GM12878 (cell line): ENCODE measurements around the gene KIAA1586. TPM values are rescaled to one million over a fixed set of nuclear protein-coding genes. Genes with fewer than 3 reads are reported as not detected.

Experiments
- ATAC-seq: fragments of 200-7000 bp; cut with Tn5 transposase; 3 replicates; pipeline ENCODE4 v1.9.1; 2020; ENCODE audit warnings: mild to moderate bottlenecking, moderate library complexity
- BruUV-seq: library from RNA; stranded (reverse); fragments of 400-500 nt; replicated peaks from 2 replicates; lab custom pipeline; 2021; lab: Mats Ljungman, UMichigan
- CTCF ChIA-PET: fragments of 300-600 bp; sonication (Branson Sonifier 250); formaldehyde crosslinking; extraction: SDS; loops from one replicate; lab custom pipeline; 2021; ENCODE audit warnings: inconsistent platforms; lab: Yijun Ruan, JAX
- POLR2A ChIA-PET: fragments of 350-600 bp; formaldehyde crosslinking; extraction: SDS; loops from one replicate; lab custom pipeline; 2021; ENCODE audit warnings: inconsistent platforms; lab: Charles Lee
- RAD21 ChIA-PET: fragments of 300-600 bp; sonication (Branson Sonifier 250); formaldehyde crosslinking; loops from one replicate; lab custom pipeline; 2023; ENCODE audit warnings: antibody characterized with exemption; ENCODE audit not compliant: unreplicated experiment; lab: Charles Lee
- SMC1A ChIA-PET: fragments of 300-600 bp; sonication (Branson Sonifier 250); formaldehyde crosslinking; loops from one replicate; lab custom pipeline; 2023; ENCODE audit not compliant: unreplicated experiment, uncharacterized antibody; lab: Charles Lee
- DNase-seq: peaks from one replicate; pipeline ENCODE4 v3.0.0-alpha.2; 2011; ENCODE audit warnings: low read depth, low spot score
- FAIRE-seq: peaks from 3 replicates; lab custom pipeline; 2011; peaks lifted over from hg19 to GRCh38; lab: Jason Lieb, UNC
- H2AFZ ChIP-seq: 2 replicates; pipeline ENCODE4 v1.6.0; 2011; ENCODE audit warnings: low read depth, low read length, control low read depth; ENCODE audit not compliant: control insufficient read depth
- H3K27ac ChIP-seq: 2 replicates; pipeline ENCODE4 v1.5.1; 2011; ENCODE audit warnings: control low read depth; ENCODE audit not compliant: control insufficient read depth, insufficient read depth
- H3K27me3 ChIP-seq, 2 experiments: replicated peaks in 1 of 2; 2 replicates each; pipeline versions ENCODE4 v1.6.0 to v1.6.1; 2011; ENCODE audit warnings: low read length in 1 of 2; ENCODE audit not compliant: control insufficient read depth in 2 of 2, insufficient read depth in 2 of 2
- H3K36me3 ChIP-seq, 2 experiments: 2 replicates each; pipeline ENCODE4 v1.5.1; 2011; ENCODE audit warnings: low read length in 1 of 2; ENCODE audit not compliant: control insufficient read depth in 2 of 2, insufficient read depth in 2 of 2
- H3K4me1 ChIP-seq: 2 replicates; pipeline ENCODE4 v1.6.1; 2011; ENCODE audit warnings: mild to moderate bottlenecking, low read length, moderate library complexity, mixed read lengths; ENCODE audit not compliant: control insufficient read depth, insufficient read depth
- H3K4me2 ChIP-seq: 2 replicates; pipeline ENCODE4 v1.6.0; 2011; ENCODE audit warnings: control low read depth; ENCODE audit not compliant: control insufficient read depth, insufficient read depth
- H3K4me3 ChIP-seq: fragments of 200-600 bp; sonication (generic); 2 replicates; pipeline ENCODE4 v1.5.1; 2016
- H3K79me2 ChIP-seq: 2 replicates; pipeline ENCODE4 v1.6.0; 2011; ENCODE audit warnings: low read length; ENCODE audit not compliant: control insufficient read depth, insufficient read depth
- H3K9ac ChIP-seq: 2 replicates; pipeline ENCODE4 v1.8.0; 2011; ENCODE audit warnings: low read length, control low read depth, mixed read lengths; ENCODE audit not compliant: control insufficient read depth, insufficient read depth
- H3K9me3 ChIP-seq: replicated peaks from 3 replicates; pipeline ENCODE4 v1.5.1; 2011; ENCODE audit warnings: mild to moderate bottlenecking, low read length; ENCODE audit not compliant: control insufficient read depth, insufficient read depth
- H4K20me1 ChIP-seq: 2 replicates; pipeline ENCODE4 v1.6.0; 2011; ENCODE audit not compliant: control insufficient read depth, insufficient read depth
- CHD1 ChIP-seq: IDR thresholded peaks from 2 replicates; pipeline ENCODE4 v1.6.1; 2012; ENCODE audit warnings: low read depth, low read length, improper control_type of control experiment
- CHD4 ChIP-seq: fragments of 200-600 bp; sonication (generic); IDR thresholded peaks from 2 replicates; pipeline ENCODE4 v1.6.1; 2016; ENCODE audit warnings: mild to moderate bottlenecking
- ETV6 ChIP-seq, 2 experiments: fragments of 450-650 bp in 1 of 2; IDR thresholded peaks in 1 of 2; conservative IDR thresholded peaks in 1 of 2; 2 replicates each; pipeline ENCODE4 v1.6.1; 2014; ENCODE audit warnings: antibody characterized with exemption in 1 of 2, borderline replicate concordance in 1 of 2, low read depth in 1 of 2, mild to moderate bottlenecking in 1 of 2, moderate library complexity in 1 of 2
- GATAD2B ChIP-seq: fragments of 450-650 bp; conservative IDR thresholded peaks from 2 replicates; pipeline ENCODE4 v1.6.1; 2017; ENCODE audit warnings: low read depth, mild to moderate bottlenecking, moderate library complexity
- HDAC6 ChIP-seq: fragments of 200-600 bp; sonication (generic); IDR thresholded peaks from one replicate; pipeline ENCODE4 v1.8.0; 2017; ENCODE audit warnings: antibody characterized with exemption; ENCODE audit not compliant: unreplicated experiment
- LARP7 ChIP-seq: fragments of 450-650 bp; IDR thresholded peaks from 2 replicates; pipeline ENCODE4 v1.6.1; 2017; ENCODE audit warnings: mild to moderate bottlenecking
- MEF2A ChIP-seq: IDR thresholded peaks from 2 replicates; pipeline ENCODE4 v1.6.1; 2011; ENCODE audit warnings: low read depth, mild to moderate bottlenecking, low read length, moderate library complexity; ENCODE audit not compliant: insufficient read depth
- MXI1 ChIP-seq: fragments of 150-350 bp; IDR thresholded peaks from 2 replicates; pipeline ENCODE4 v1.6.1; 2011; ENCODE audit warnings: low read depth, mild to moderate bottlenecking, inconsistent platforms, low read length, improper control_type of control experiment
- NR2C2 ChIP-seq: IDR thresholded peaks from 2 replicates; pipeline ENCODE4 v1.6.1; 2011; ENCODE audit warnings: borderline replicate concordance, low read depth; ENCODE audit not compliant: control insufficient read depth, insufficient read length
- SPI1 ChIP-seq: IDR thresholded peaks from 2 replicates; pipeline ENCODE4 v1.6.1; 2011; ENCODE audit warnings: low read depth, mild to moderate bottlenecking, low read length, moderate library complexity, borderline replicate concordance; ENCODE audit not compliant: insufficient read depth
- SRF ChIP-seq, 2 experiments: IDR thresholded peaks; 2 replicates each; pipeline ENCODE4 v1.6.1; 2011; ENCODE audit warnings: low read depth in 2 of 2, low read length in 2 of 2, mild to moderate bottlenecking in 1 of 2, moderate library complexity in 1 of 2
- YBX1 ChIP-seq: fragments of 450-650 bp; IDR thresholded peaks from 2 replicates; pipeline ENCODE4 v1.6.1; 2016; ENCODE audit warnings: antibody characterized with exemption
- ZBED1 ChIP-seq: IDR thresholded peaks from 2 replicates; pipeline ENCODE4 v1.6.1; 2016; ENCODE audit warnings: borderline replicate concordance
- ZNF622 ChIP-seq: fragments of 450-650 bp; IDR thresholded peaks from 2 replicates; pipeline ENCODE4 v1.6.1; 2017; ENCODE audit warnings: mild to moderate bottlenecking, inconsistent platforms
- WGBS: methylation state at CpG from one replicate; pipeline ENCODE4 v1.1.6; 2016; ENCODE audit warnings: low lambda C conversion rate; ENCODE audit not compliant: insufficient replicate concordance, insufficient coverage; ENCODE audit errors: missing lambda C conversion rate; 5-methylcytosine and 5-hydroxymethylcytosine counted together
- in situ Hi-C: fragments of 300-500 bp; cut with MboI; formaldehyde crosslinking; loops from 9 replicates; pipeline ENCODE4 v1.14.3; 2018; ENCODE audit warnings: mixed read lengths
- intact Hi-C: fragments of 100-400 bp; cut with micrococcal nuclease; formaldehyde crosslinking; loops from one replicate; pipeline ENCODE4 v1.14.2; 2022; ENCODE audit not compliant: unreplicated experiment
- polyA plus RNA-seq, 11 experiments: library from polyadenylated mRNA; depleted of rRNA in 4 of 11; unstranded in 6 of 11; stranded (reverse) in 5 of 11; fragments of >200 nt; fragmentation: Nextera tagmentation in 4 of 11; fragmentation: Illumina TruSeq in 1 of 11; extraction: Ambion mirVana in 4 of 11; extraction: Trizol in 1 of 11; gene quantifications; 1 replicate in 1 of 11; 2 replicates in 10 of 11; pipeline versions ENCODE4 v1.2.1 to v1.2.3, GENCODE V29; 2011 to 2016; ENCODE audit warnings: inconsistent platforms in 2 of 11, missing spikeins in 2 of 11, low read depth in 1 of 11
- total RNA-seq, 4 experiments: library from RNA; depleted of rRNA in 3 of 4; stranded (reverse); fragments of >200 nt in 3 of 4; fragmentation: Illumina TruSeq in 1 of 4; extraction: Trizol in 1 of 4; gene quantifications; 2 replicates each; pipeline versions ENCODE4 v1.2.1 to v1.2.3, GENCODE V29; 2013 to 2021
- TF ChIP-seq, protein P1 (sequence below): IDR thresholded peaks from 2 replicates; pipeline ENCODE4 v1.6.1; 2011; ENCODE audit warnings: mild to moderate bottlenecking, low read depth, low read length, moderate library complexity; ENCODE audit not compliant: insufficient replicate concordance
- TF ChIP-seq, protein P2 (sequence below): fragments of 450-650 bp; conservative IDR thresholded peaks from 2 replicates; pipeline ENCODE4 v1.6.1; 2017; ENCODE audit warnings: mild to moderate bottlenecking, moderate library complexity

Gene KIAA1586
- total and polyA plus RNA-seq, 10 of the 15 experiments (the other 5 are each of a cell fraction or from before 2014, with no cell fraction given): 13.1 to 33.1 (median 21.2) TPM

GRCh38 chr6:57024321-57024720, 22.2 kb upstream of the KIAA1586 start (continued):
- TF ChIP-seq, protein P1, sequence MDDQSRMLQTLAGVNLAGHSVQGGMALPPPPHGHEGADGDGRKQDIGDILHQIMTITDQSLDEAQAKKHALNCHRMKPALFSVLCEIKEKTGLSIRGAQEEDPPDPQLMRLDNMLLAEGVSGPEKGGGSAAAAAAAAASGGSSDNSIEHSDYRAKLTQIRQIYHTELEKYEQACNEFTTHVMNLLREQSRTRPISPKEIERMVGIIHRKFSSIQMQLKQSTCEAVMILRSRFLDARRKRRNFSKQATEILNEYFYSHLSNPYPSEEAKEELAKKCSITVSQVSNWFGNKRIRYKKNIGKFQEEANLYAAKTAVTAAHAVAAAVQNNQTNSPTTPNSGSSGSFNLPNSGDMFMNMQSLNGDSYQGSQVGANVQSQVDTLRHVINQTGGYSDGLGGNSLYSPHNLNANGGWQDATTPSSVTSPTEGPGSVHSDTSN: no peak
- no peak for TF ChIP-seq SRF (IDR thresholded peaks at IDR 0.05; ENCODE audit: low read depth in 2 of 2, low read length in 2 of 2)
- TF ChIP-seq, protein P2, sequence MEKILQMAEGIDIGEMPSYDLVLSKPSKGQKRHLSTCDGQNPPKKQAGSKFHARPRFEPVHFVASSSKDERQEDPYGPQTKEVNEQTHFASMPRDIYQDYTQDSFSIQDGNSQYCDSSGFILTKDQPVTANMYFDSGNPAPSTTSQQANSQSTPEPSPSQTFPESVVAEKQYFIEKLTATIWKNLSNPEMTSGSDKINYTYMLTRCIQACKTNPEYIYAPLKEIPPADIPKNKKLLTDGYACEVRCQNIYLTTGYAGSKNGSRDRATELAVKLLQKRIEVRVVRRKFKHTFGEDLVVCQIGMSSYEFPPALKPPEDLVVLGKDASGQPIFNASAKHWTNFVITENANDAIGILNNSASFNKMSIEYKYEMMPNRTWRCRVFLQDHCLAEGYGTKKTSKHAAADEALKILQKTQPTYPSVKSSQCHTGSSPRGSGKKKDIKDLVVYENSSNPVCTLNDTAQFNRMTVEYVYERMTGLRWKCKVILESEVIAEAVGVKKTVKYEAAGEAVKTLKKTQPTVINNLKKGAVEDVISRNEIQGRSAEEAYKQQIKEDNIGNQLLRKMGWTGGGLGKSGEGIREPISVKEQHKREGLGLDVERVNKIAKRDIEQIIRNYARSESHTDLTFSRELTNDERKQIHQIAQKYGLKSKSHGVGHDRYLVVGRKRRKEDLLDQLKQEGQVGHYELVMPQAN: no peak

DNA sequence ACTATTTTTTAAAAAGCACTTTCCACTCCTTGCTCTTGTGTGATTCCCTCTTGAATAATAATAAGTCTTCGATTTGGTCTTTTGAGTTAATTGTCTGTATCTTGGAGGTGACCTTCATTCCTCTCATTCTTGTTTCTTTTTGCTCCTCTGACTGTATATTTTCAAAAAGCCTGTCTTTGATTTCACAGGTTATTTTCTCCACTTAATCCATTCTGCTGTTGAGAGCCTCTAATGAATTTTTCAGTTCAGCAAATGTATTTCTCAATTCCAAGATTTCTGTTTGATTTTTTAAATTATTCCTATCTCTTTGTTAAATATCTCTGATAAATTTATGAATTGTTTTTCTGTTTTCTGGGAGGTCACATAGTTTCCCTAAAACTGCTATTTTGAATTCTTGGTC, 21.7 kb upstream of the KIAA1586 start:
- intact Hi-C loops: loop anchor here (5.0 kb wide), 1 partner anchor 293 kb away; the partner anchor contains the start of gene PRIM2

More for the DNA sequence above, 21.7 kb upstream of the KIAA1586 start:
- Histone ChIP-seq H3K9me3 (peaks cover 5% of the 10 kb centered on the region; the same call in 1 of the 3 replicates), H3K79me2 (no peaks in the 10 kb centered on the region), H3K4me3 (no peak overlapping the region), H3K27me3 (no peaks in the 10 kb centered on the region), H3K27ac (no peak overlapping the region), H3K36me3 (no peaks in the 10 kb centered on the region), H3K9ac (no peak overlapping the region), H3K4me1 (no peaks in the 10 kb centered on the region), H2AFZ (no peak overlapping the region), H3K4me2 (no peak overlapping the region), H4K20me1 (no peaks in the 10 kb centered on the region)
- no peak for TF ChIP-seq MEF2A
- no peak for TF ChIP-seq ETV6 (conservative IDR thresholded peaks at IDR 0.05 in 1 of 2, IDR thresholded peaks at IDR 0.05 in 1 of 2; ENCODE audit: borderline replicate concordance in 1 of 2, low read depth in 1 of 2)
- TF ChIP-seq HDAC6: no peak
- no peak for TF ChIP-seq CHD4
- TF ChIP-seq YBX1: no peak
- TF ChIP-seq ZNF622: no peak
- TF ChIP-seq NR2C2: no peak
- TF ChIP-seq ZBED1: no peak
- no peak for TF ChIP-seq LARP7
- TF ChIP-seq GATAD2B: no peak
- TF ChIP-seq SPI1: no peak
- no peak for TF ChIP-seq CHD1
- no peak for TF ChIP-seq MXI1
- SMC1A ChIA-PET: interaction anchor here (1.0 to 1.3 kb wide), 3 partner anchors 52 to 120 kb away, joined by 3 to 4 read pairs (median 4); no protein-coding TSS in a partner anchor
- BruUV-seq: no TSS peak
- in situ Hi-C loops: loop anchor here (5.0 kb wide), 1 partner anchor 117 kb away; no protein-coding TSS in a partner anchor
- RAD21 ChIA-PET: no interaction called here
- FAIRE-seq (no peak), DNase-seq (no peak), ATAC-seq (no peak)
- CTCF ChIA-PET: interaction anchor here (1.0 to 2.8 kb wide), 3 partner anchors 117 to 135 kb away, joined by 3 to 38 read pairs (median 6); no protein-coding TSS in a partner anchor
- 47% methylated on average over 1 of the region's 1 CpG for WGBS
- POLR2A ChIA-PET: no interaction called here
